RWPE2 (cell line): ENCODE results near the gene TENT5A.
A peak's percentile ranks its signal among the peaks of the same experiment; 100 is the strongest.

ENCODE experiments used
- ATAC-seq: fragments of 200-7000 bp; cut with Tn5 transposase; 3 replicates; pipeline ENCODE4 v1.9.1; 2021; ENCODE audit warnings: low read depth
- DNase-seq: peaks from one replicate; pipeline ENCODE4 v3.0.0-alpha.2; 2020; ENCODE audit warnings: low spot score
- H3K27ac ChIP-seq: fragments of 450-650 bp; 2 replicates; pipeline ENCODE4 v1.5.1; 2017; ENCODE audit warnings: mild to moderate bottlenecking; ENCODE audit not compliant: poor library complexity, severe bottlenecking
- H3K27me3 ChIP-seq: fragments of 250-450 bp; sonication (Bioruptor Pico); 2 replicates; pipeline ENCODE4 v1.5.1; 2021; ENCODE audit warnings: mild to moderate bottlenecking, moderate library complexity; ENCODE audit not compliant: insufficient read depth, poor library complexity, severe bottlenecking
- H3K36me3 ChIP-seq: fragments of 250-450 bp; sonication (Bioruptor Pico); 2 replicates; pipeline ENCODE4 v1.5.1; 2020; ENCODE audit warnings: low read depth, mild to moderate bottlenecking, moderate library complexity
- H3K4me1 ChIP-seq: fragments of 250-450 bp; sonication (Bioruptor Pico); 2 replicates; pipeline ENCODE4 v1.5.1; 2021; ENCODE audit warnings: mild to moderate bottlenecking, moderate library complexity; ENCODE audit not compliant: insufficient read depth, poor library complexity, severe bottlenecking
- H3K4me3 ChIP-seq: fragments of 250-450 bp; sonication (Bioruptor Pico); 2 replicates; pipeline ENCODE4 v1.5.1; 2021; ENCODE audit warnings: mild to moderate bottlenecking, moderate library complexity; ENCODE audit not compliant: severe bottlenecking
- H3K9me3 ChIP-seq: fragments of 250-450 bp; sonication (Bioruptor Pico); 2 replicates; pipeline ENCODE4 v1.5.1; 2021; ENCODE audit warnings: mild to moderate bottlenecking, moderate library complexity; ENCODE audit not compliant: severe bottlenecking
- TF ChIP-seq, protein P1 (sequence below): fragments of 450-650 bp; IDR thresholded peaks from one replicate; pipeline ENCODE4 v1.5.1; 2017; ENCODE audit warnings: mild to moderate bottlenecking, moderate library complexity; ENCODE audit not compliant: poor library complexity, severe bottlenecking

Gene TENT5A

DNA sequence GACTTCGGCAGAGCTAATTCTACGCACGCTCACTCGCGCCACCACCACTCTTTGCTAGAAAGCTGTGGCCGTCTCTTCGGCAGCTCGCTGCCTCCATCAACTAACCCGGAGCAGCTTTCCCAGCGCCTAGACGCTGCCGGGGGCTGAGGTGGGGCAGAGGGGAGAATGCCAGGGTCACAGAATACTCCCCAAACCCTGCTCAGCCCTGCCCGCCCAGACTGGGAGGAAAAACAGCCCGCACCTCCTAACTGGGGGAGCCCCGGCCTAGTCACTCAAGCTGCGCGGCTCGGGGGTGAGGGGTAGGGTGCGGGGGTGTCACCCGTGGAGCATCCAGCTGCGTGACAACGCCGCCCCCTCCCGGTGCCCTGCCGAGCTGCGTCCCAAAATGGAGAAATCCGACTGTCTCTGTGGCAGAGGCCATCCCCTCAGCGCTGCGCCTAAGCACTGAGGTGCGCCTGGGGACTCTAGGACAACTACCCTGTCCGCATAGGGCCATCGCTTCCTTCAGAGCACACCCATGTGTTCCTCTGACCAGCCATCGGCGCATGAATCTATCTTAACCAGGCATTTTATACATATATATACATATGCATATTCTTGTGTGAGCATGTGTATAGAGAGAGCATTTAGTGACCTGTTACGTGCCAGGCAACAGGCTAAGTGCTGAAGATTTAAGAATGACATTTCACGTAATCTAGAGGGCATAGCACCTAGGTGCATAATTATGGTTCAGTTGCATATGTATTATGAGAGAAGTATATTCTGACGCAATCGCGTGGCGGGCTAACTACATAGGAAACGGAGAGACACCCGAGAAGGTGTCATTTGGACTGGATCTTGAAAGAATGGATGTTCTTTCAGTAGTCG lies 1.5 kb upstream of the TENT5A start:
- peak overlapping the region; percentile 45 for H3K27ac ChIP-seq
- peak; percentile 9 for ATAC-seq

DNA sequence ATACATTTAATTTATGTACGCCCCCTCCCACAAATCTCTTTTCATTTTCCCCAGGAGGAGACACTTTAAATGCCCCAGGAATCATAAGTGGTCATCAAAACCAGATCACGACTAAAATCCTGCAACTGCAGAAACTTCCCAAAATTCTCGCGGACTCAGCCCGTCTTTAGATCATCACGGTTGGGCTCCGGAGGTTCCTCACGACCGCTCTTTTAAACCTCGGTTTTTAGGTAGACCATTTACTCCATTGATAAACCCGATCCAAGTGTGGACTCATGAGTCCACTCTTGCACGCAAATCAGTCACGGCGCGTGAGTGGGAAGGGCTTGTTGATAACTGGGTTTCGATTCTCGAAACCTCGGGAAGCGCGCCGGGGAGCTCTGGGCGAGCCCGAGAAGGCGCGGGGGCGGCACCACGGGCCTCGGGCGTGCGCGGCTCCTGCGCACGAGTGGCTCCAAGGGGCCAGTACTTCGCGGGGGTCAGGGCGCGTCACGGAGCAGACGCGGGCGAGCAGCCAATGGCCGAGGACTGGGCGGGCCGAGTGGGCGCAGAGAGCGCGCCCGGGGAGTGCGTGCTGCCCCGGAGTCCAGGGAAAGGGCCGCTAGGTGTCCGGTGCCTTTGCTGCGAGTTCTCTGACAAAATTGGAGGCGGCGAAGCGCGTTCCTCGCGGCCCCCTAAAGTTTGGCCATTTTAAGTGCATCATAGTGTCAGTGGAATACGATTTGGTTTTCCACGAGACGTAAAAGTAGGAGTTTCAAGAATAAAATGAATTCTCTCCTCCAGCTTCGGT lies 635 bp upstream of the TENT5A start:
- peaks cover 12% of the 10 kb centered on the region for H3K36me3 ChIP-seq
- DNase-seq (peak; percentile 81), ATAC-seq (peak; percentile 81)
- H3K27me3 ChIP-seq = no peaks in the 10 kb centered on the region
- peak overlapping the region; percentile 45 for H3K27ac ChIP-seq
- H3K4me3 ChIP-seq = peak overlapping the region; percentile 78
- TF ChIP-seq, protein P1, sequence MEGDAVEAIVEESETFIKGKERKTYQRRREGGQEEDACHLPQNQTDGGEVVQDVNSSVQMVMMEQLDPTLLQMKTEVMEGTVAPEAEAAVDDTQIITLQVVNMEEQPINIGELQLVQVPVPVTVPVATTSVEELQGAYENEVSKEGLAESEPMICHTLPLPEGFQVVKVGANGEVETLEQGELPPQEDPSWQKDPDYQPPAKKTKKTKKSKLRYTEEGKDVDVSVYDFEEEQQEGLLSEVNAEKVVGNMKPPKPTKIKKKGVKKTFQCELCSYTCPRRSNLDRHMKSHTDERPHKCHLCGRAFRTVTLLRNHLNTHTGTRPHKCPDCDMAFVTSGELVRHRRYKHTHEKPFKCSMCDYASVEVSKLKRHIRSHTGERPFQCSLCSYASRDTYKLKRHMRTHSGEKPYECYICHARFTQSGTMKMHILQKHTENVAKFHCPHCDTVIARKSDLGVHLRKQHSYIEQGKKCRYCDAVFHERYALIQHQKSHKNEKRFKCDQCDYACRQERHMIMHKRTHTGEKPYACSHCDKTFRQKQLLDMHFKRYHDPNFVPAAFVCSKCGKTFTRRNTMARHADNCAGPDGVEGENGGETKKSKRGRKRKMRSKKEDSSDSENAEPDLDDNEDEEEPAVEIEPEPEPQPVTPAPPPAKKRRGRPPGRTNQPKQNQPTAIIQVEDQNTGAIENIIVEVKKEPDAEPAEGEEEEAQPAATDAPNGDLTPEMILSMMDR = no peak
- no peaks in the 10 kb centered on the region for H3K4me1 ChIP-seq
- no peaks in the 10 kb centered on the region for H3K9me3 ChIP-seq

More for the DNA sequence above, 1.5 kb upstream of the TENT5A start:
- Histone ChIP-seq H3K36me3 (peaks cover 6% of the 10 kb centered on the region; the same call in 1 of the 2 replicates), H3K27me3 (no peaks in the 10 kb centered on the region), H3K4me1 (no peaks in the 10 kb centered on the region), H3K9me3 (no peaks in the 10 kb centered on the region), H3K4me3 (peak overlapping the region; percentile 78)
- TF ChIP-seq, protein P1 = peak; percentile 75
- DNase-seq = peak; percentile 66

DNA sequence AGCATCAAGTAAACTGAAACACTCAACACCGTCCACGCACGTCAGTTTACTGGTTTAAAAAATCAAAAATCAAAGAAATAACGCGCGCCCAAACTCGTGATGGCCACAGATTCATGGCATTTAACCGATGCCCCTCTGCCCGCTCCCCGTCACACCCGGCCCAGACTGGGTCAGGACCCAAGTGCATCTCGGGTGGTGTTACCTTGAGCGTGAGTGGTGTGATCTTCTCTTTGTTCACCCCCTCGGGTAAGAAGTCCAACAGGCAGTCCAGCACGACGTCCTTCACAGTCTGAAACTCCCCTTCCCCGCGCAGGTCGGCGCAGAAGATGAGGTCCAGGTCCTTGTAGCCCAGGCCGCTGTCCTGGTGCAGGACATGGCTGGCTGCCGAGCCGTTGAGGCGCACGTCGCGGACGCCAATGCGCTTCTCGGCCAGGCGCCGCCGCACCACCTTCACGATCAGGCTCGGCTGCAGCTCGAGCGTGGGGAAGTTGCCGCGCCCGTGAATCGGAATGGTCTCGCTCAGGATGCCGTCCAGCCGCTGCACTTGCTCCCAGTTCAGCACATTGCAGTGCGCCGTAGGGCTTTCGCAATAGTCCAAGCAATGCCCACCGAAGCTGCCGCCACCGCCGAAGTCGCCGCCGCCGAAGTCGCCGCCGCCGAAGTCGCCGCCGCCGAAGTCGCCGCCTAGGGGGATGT lies 945 bp downstream of the TENT5A start:
- no peaks in the 10 kb centered on the region for H3K4me1 ChIP-seq
- ATAC-seq (0 out of 3 replicates have a peak, but pooled peaks have one; percentile 2), DNase-seq (peak; percentile 62)
- H3K36me3 ChIP-seq = peaks cover 15% of the 10 kb centered on the region
- H3K4me3 ChIP-seq = peak overlapping the region; percentile 78
- H3K27ac ChIP-seq = no peak overlapping the region
- TF ChIP-seq, protein P1 = no peak
- no peaks in the 10 kb centered on the region for H3K27me3 ChIP-seq
- H3K9me3 ChIP-seq = no peaks in the 10 kb centered on the region

DNA sequence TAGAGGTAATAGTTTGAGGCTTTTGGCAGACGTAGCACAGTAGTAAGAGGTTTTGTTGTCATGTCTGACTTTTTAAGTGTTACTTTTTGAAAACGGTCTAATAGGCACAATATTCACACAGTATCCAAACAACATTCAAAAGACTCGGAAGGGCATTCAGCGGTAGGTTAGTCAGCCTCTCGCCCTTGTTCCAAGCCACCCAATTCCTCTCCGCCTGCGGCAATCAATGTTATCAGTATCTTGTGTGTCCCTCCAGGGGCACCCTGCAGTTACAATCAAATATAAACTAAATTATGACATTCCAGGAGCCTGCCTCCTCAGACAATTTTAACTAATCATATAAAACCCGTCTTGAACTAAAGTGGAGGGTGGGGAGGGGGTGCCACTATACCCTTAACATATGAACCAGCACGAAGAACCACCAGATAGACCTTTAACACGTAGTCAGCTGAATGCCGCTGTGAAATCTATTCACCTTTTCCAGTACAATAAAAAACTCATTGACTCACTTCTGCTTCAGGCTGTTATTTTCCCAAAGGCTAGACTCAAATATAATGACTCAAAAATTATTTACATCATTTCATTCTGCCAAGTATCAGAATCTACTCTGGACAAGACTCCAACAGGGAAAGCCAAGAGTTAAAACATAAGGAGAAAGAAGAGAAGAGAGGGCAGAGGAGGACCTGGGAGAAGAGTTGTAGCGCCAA lies 1.6 kb downstream of the TENT5A start:
- Histone ChIP-seq H3K27me3 (no peaks in the 10 kb centered on the region), H3K27ac (no peak overlapping the region)

More for the DNA sequence above, 1.6 kb downstream of the TENT5A start:
- peak overlapping the region; percentile 78 for H3K4me3 ChIP-seq
- no peak for DNase-seq
- H3K36me3 ChIP-seq = peaks cover 15% of the 10 kb centered on the region
- TF ChIP-seq, protein P1 = no peak
- ATAC-seq = no peak
- H3K4me1 ChIP-seq = no peaks in the 10 kb centered on the region
- no peaks in the 10 kb centered on the region for H3K9me3 ChIP-seq
